Stimulated activated CD4-positive, alpha-beta T cell treated with anti-CD3 and anti-CD28 coated beads, Interleukin-12 subunit alpha, Interleukin-12 subunit beta, amount 100 ng/mL, for 24 hours (primary cell): ENCODE results near the gene ITGA1.
"Not testable (repeated sequence)": the region's sequence is repeated elsewhere in the genome, so short reads cannot be mapped to it uniquely, and the experiment has no call there.

ENCODE experiments used
- DNase-seq, 2 experiments: peaks; one replicate each; pipeline ENCODE4 v3.0.0-alpha.2; 2020; ENCODE audit warnings: low read depth in 2 of 2

ITGA1 gene

DNA sequence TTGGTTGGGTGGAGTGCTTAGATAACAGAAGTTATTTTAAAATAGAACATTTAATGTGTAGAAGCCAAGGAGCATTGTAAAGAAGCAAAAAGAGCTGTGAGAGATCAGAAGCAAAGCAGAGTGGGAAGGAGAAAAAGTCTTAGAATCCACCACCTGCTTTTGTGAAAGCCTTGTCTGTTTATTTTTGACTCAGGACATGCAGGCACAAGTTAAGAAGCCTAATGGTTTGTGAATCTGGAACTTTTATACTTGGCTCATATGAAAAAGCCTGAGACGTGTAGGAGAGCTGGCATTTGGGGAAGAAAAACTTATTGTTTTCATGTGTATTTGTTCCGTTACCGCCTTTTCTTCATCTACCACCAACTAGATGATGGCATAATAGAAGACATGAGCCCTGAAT lies 163.0 kb downstream of the ITGA1 start:
- no peak for DNase-seq

DNA sequence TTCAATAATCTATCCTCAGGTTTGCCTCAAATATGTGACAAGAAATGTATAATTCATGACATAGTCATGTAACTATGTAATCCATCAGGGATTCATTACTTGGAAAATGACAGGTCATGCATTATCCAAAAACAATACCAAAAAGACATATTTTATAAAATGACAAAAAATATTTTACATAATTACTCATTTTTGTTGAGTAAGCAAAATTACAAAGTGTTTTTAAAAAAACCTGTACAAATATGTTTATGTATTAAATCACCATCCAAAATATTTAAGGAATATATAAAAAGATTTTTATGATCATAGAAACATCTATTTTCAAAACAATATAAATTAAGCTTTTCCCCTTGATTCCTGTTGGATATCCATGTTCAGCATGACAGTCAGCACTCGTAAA lies 164.8 kb downstream of the ITGA1 start:
- DNase-seq: no peak

DNA sequence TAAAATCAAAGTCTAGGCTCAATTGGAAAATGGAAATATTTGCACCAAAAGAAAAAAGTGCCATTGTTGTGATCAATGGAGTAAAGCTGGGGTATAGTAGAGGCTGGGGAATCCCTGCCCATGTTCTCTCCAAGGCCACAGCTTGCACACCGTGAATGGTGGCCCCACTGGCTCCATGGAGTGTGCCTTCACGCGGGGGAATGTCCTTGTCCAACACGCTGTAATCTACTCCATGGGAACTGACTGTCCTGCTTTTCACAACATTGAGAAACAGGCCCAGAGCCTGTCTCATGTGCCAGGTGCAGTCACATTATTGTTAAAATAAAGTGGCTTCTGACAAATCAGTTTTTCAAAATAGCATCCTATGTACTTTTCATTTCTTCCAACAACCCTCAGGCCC lies 168.3 kb downstream of the ITGA1 start:
- DNase-seq: no peak

DNA sequence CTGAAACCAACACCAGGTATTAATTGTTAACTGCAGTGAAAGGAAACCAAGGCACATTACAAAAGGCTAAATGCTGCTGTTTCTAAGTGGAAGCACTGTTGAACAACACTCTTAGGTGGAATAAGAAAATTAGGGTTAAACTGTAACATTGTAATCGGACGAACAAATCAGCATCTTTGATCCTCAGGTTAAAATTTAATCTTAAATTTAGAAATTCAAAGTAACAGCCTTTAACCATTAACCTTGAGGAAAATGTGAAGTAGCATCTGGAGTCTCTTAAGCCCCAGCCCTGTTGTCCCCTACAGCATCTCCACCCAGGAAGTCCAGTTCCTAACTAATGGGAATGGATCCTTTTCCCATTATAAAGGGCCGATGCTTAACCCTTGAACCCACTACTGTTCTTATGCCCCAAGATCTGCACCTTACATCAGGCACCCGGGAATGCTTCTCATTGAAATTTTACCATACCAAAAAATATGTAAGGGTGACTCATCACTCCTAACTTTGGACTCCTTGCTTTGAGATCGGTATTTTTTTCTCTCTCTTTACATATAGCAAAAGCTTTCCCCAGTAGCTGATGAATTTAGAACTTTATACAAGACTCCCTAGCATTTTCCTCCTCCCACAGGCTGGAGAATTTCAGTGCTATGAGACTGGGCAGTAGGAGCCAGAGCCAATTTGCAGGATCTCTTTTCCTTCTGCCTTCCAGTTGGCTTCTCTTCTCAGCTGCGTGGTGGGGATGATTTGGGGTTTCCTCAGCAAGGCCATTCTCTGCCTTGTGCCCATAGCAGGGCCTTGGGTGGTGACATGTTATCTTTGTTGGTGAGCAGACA lies 169.4 kb downstream of the ITGA1 start:
- no peak for DNase-seq

DNA sequence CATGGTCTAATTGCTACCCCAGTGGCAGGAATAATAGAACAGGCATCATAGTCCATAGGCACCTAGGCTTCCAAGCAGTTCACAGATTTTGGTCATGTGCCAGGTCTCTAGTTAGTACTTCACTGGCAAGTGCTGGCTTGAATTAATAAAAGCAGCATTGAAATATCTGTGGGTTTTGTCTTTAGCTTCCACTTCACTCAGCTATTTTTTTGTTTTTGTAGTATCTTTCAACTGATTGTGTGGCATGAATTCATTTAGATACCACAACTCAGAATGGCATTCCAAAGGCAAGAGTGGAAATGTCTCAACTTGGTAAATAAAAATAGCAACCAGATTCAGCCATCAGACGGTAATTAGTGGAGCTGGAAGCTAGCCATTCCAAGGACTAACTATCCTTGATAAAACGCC lies 173.6 kb downstream of the ITGA1 start:
- no peak for DNase-seq

DNA sequence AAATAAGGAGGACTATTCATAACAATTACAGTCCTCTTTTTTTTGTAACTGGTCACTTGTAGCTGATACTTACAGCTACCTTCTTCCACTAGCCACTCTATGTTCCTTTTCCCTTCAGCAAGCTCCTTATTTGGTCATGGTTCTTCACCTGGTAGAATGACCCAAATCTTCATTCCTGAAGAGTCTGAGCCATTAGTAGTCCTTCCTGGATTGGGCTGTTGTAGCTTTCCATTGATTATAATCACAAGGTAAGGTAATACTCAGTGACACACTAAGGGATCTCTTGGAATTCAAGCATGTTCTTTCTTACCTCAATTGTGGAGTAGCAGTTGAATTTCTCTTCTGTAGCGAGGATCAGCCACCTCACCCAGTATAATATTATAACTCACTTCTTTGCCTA lies 175.9 kb downstream of the ITGA1 start:
- DNase-seq: no peak

DNA sequence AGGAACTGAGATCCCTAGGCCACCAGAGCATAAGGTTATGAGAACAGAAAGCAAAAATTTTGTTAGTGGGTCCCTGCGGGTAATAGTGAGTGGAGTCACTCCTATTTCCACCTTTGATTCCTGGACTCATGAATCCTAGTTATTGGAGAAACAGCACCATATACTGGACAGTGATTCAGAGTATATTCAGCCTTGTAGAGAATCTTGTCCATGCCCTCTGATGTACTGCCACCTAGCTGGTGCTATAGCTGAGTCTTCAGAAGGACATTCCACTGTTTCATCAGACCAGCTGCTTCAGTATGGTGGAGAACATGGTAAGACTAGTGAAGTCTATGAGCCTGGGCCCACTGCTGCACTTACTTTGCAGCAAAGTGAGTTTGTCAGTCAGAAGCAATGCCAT lies 176.4 kb downstream of the ITGA1 start:
- no peak for DNase-seq

DNA sequence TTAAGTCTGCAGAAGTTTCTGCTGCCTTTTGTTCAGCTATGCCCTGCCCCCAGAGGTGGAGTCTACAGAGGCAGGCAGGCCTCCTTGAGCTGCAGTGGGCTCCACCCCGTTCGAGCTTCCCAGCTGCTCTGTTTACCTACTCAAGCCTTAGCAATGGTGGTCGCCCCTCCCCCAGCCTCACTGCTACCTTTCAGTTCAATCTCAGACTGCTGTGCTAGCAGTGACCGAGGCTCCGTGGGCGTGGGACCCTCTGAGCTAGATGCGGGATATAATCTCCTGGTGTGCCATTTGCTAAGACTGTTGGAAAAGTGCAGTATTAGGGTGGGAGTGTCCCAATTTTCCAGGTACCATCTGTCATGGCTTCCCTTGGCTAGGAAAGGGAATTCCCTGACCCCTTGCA lies 188.4 kb downstream of the ITGA1 start:
- DNase-seq: not testable (repeated sequence)

DNA sequence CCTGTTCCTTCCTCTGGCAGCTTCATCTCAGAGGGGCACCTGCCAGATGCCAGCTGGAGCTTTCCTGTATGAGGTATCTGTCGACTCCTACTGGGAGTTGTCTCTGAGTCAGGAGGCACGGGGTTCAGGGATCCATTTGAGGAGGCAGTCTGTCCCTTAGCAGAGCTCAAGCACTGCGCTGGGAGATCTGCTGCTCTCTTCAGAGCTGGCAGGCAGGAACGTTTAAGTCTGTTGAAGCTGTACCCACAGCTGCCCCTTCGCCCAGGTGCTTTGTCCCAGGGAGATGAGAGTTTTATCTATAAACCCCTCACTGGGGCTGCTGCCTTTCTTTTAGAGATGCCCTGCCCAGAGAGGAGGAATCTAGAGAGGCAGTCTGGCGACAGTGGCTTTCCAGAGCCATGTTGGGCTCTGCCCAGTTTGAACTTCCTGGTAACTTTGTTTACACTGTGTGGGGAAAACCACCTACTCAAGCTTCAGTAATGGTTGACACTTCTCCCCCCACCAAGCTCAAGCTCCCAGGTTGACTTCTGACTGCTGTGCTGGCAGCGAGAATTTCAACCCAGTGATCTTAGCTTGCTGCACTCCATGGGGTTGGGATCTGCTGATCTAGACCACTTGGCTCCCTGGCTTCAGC lies 189.7 kb downstream of the ITGA1 start:
- DNase-seq: no peak

DNA sequence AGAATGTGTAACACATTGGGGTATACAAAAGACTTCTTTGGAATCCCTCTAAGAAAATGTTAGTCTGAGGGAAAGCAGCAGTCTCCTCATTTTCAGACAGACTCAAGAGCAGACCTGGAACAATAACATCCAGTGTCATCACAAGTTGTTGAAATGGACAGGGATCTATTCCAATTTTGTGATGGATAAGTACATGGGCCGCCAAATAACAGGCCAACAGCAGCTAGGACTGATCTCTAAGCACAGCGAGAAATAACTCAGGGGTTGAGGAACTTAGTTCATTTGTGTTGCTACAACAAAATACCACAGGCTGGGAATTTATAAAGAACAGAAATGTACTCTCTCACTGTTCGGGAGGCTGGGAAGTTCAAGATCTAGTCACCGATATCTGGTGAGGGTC lies 193.8 kb downstream of the ITGA1 start:
- no peak for DNase-seq

DNA sequence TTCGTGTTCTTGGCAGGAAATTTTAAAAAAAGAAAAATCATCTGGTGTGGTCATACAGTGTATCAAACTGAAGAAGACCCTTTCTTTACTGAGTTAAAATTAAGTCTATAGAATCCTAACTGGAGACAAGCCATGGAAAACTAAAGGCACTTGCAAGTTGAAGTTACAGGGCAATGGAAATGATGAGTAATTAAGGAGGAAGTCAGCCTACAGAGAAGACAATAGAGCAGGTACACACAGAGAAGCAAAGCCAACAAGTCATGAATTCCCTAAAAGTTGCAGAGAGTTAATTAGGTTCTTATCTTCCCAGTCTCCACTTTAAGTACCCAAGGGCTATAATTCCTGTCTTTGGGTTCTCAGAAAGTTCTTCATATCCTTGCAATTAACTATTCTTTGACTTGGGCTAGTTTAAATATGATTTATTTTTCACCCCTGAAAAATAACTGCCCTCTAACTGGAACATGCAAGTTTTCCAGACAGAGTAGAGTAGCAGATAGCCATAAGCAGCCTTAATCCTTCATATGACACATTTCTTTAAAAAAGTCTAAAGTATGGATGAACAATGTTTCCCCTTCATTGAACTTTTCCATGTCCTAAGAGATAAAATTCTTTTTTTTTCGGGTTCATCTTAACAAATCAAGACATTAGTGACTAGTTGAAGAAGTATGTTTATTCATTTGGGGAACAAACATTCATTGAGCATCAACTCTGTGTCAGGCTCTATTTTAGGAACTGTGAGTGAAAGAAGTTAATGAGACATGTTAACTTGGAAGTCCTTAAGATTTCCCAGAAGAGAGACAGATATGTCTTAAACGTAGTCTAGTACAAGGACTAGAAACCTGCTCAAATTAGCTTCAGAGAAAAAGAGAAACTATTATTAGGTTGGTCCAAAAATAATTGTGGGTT lies 196.3 kb downstream of the ITGA1 start:
- DNase-seq: no peak

DNA sequence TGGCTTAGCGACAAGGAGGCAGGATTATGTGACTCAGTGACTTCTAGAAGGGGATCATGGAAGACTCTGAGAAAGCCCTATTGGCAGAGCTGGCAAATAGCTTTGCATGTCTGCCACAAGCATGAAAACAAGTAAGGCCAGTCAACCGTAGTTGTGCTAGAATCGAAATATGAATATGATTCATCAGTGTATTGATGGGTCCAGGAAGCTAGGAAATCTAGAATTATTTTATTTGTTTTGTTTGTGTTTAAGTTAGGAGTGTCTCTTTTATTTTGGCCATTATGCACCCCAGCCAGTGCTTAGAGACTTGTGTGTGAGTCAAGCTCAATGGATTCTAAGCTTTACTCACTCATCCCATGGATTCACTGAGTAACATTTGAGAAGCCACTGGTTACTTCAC lies 197.6 kb downstream of the ITGA1 start:
- no peak for DNase-seq

DNA sequence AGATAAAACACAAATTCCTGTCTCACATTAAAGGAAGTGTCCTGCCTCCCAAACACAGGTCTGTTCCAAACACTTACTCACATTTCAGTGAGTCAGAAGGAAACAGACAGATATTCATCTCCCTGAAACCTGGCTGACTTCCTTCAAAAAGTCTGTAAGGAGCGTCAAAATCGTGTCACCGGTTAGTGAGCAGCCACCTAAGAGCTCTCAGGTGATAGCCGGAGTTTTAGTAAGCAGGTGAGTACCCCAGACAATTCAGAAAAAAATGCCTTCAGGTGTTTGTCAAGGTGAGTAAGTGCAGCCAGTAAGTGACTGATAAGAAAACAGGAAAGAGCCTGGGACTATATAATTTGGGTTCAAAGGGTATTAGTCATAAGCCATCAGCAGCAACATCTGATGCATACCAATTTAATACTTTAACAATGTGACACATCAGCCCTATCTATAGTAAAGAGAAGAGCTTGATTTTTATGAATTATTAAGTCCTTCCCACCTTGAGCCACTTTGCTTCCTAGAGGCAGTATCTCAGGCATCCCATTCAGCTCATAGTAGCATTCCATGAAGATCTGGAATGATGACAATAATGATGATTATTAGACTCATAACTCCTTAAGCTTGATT lies 200.1 kb downstream of the ITGA1 start:
- DNase-seq: no peak

DNA sequence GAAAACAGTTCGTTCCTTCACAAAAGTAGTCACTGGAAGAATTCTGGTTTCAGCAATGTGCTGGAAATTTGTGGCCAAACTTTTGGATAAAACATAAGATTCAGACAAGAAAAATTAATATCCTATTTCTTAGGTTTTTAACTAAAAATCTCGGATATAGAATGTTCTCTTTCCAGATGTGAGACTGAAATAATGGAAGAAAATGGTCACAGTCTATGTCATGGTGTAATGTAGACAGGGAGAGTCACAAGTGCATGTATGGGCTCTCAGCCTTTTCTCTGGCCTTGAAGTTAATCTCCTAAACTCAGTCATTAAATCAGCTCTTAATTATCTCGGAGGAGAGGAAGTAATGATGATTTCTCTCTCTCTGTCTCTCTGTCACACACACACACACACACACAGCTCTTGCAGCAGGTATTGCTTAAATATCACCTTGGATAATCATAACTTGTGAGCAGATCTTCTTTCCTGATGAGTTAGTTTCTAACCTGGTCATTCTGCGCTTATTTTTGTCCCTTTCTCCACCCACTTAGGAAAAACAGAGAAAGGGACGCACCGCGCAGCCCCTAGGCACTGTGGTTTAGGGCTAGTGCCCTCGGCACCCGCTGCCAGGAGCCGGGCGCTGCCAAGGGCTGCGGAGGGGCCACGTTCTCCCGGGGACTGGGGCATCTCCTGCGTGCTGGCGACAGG lies 200.8 kb downstream of the ITGA1 start:
- DNase-seq: no peak

DNA sequence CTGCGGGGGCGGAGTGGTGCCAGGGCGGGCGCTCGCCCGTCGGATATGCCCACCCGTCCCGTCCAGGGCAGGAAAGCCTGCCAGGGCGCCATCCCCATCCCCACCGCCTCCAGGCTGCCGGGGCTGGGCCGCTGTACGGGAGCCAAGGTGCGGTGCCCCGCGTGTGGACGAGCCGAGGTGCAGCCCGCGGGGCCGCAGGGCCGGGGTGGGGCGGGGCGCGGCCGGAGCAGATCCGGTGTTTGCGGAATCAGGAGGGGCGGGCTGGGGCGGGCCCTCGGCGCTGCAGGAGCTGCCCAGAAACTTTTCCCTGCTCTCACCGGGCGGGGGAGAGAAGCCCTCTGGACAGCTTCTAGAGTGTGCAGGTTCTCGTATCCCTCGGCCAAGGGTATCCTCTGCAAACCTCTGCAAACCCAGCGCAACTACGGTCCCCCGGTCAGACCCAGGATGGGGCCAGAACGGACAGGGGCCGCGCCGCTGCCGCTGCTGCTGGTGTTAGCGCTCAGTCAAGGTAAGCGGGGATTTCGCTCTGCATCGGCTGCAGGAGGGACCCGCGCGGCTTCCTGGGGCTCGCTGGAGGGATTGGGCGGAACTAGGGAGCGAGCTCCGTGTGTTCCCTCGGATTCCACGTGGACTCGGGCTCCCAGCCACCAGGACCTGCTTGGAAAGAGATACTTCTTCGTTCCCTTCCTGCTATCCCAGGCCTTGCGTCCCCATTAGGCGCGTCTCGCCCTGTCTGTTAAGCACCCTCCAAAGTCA lies 201.5 kb downstream of the ITGA1 start, which contains the start of gene ITGA2:
ITGA2 (plus strand) TSS at position 328 of the 756 bp plus-strand sequence; CDS start at position 445, 117 bp downstream.
- peak in 1 of 2 experiments; percentile 29 for DNase-seq

DNA sequence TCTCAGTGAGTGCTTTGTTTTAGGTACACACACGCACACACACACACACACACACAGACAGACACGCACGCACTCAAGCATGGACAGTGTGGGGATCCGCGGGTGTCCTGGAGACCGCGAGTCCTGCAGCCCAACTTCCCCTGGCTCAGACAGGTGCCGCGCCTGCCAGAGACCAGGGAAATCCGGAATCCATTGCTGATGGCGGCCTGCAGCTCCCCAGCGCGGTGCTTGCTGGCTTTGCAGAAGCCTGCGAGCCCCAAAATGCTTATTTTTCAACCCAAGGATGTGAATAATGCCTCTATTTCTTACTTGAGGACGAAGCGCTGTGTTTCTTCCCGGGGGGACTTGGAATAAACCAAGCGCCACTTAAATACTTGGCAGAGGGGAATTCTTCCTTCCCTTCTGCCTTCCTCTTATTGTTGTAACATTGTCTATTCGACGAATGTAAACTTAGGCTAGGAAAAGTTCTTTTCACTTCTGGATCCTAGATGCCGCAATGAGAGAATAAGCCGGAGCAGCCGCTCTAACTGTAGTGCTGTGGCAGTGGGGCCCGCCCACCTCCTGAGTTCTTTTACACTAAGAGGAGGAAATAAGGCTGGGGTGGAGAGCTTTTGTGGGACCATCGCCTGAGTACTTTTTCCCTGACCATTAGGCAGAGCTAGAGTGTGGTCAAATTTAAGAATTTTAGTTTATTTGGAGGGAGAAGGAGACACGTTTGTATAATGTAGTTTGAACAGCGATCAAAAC lies 202.2 kb downstream of the ITGA1 start:
- no peak for DNase-seq

DNA sequence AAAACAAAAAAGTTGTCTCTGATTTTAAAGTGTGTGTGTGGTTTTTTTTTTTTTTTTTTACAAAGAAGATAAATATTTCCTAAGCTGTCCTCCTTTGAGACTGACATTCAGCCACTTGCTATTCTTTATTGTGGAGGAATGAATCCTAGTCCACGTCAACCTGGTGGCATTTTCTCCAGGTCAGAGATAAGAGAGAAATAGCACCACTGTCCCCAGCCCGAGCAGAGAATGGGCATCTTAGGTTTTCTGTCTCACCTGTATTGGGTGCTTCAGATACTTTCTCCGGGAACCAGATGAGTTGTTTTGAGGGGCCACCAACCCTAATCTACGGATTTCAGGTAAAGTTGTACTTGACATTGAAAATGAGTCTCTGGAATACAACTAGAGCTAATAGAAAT lies 202.8 kb downstream of the ITGA1 start:
- DNase-seq: no peak

DNA sequence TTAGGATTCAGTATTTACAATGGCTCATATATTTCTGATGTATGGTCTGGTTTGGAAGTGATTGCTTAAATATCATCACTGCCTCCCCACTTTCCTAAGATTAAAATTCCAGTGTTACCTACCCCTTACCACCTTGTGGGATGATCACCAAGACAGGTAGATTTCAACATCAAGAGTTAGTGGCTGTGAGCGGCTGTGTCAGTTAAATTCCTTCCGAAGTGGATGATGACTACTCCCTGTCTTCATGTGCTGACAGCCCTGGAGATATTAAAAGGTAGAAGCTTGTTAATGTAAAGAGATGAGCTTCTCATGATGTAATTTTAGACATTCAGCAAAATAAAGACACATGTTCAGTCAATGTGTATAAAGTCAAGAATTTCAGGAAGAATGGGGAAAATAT lies 205.7 kb downstream of the ITGA1 start:
- no peak for DNase-seq

DNA sequence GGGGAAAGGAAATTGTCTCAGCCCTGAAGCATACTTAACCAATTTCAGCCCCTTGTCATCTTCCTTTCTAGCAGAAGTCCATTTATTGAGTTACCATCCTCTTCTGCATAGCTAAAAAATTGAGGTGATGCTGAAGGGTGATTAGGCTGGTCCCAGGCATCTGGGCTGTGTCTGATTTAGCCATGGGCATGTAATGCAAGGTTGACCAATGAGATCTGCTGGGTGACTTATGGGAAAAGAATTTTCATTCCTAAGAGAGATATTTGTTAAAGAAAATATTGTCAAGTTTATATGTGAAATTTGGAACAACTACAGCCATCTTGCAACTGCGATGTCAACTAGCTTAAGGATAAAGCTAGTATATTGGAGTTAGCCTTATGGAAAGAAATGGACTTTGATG lies 206.6 kb downstream of the ITGA1 start:
- DNase-seq: no peak

DNA sequence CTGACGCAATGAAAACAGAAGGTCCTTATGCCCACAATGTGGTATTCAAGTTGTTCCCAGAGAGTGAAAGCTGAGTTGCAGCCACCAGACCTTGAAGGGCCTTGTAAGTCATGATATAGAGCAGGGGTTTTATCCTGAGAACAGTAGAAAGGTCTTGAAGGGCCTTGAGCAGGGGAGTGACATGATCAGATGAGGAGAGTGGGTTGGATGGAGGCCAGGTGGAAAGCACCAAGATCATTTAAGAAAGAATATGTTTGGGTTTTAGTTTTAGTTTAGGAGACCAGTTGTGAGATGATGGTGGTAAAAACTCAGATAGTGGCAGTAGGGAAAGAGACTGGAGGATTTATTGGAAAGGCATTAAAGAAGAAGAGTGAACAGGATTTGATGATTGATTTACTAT lies 207.4 kb downstream of the ITGA1 start:
- no peak for DNase-seq
